ENCODE results near the gene PEX10. TPM values are rescaled to one million over a fixed set of nuclear protein-coding genes. Genes with fewer than 3 reads are reported as not detected.
A peak's percentile ranks its signal among the peaks of the same experiment; 100 is the strongest.

Gene PEX10
- polyA plus RNA-seq, 1 donor from 2014 or later, result 30.1 TPM

GRCh38 chr1:2451741-2452140, 39.4 kb upstream of the PEX10 start:
- Histone ChIP-seq H2AFZ (ENCODE audit: low read depth, low read length) (no peak overlapping the region), H3K9ac (ENCODE audit: low read length) (peak overlapping the region; percentile 42)

More at GRCh38 chr1:2451741-2452140, 39.4 kb upstream of the PEX10 start:
- H3K79me2 ChIP-seq (replicated peaks; ENCODE audit: insufficient read depth, low read length), result no peaks in the 10 kb centered on the region
- H3K27ac ChIP-seq (ENCODE audit: low read length), result peak overlapping the region; percentile 37
- H3K27me3 ChIP-seq (ENCODE audit: insufficient read depth, low read depth, low read length), result no peaks in the 10 kb centered on the region
- H4K20me1 ChIP-seq (ENCODE audit: insufficient read depth), result no peaks in the 10 kb centered on the region
- H3K4me2 ChIP-seq (ENCODE audit: low read length), result no peak overlapping the region
- no peaks in the 10 kb centered on the region for H3K36me3 ChIP-seq (ENCODE audit: insufficient read depth, low read length)
- TF ChIP-seq MXI1 (conservative IDR thresholded peaks at IDR 0.05; ENCODE audit: poor library complexity, severe bottlenecking), result no peak
- TF ChIP-seq POLR2AphosphoS5 (IDR thresholded peaks at IDR 0.05), result no peak
- TF ChIP-seq EP300 (conservative IDR thresholded peaks at IDR 0.05; ENCODE audit: poor library complexity, severe bottlenecking), result no peak
- no peak for TF ChIP-seq SMC3 (conservative IDR thresholded peaks at IDR 0.05; ENCODE audit: poor library complexity)
- TF ChIP-seq RAD21 (conservative IDR thresholded peaks at IDR 0.05), result no peak
- TF ChIP-seq CTCF (IDR thresholded peaks at IDR 0.05; ENCODE audit: poor library complexity, severe bottlenecking), result no peak
- TF ChIP-seq EZH2 (IDR thresholded peaks at IDR 0.05; ENCODE audit: borderline replicate concordance, insufficient read depth, low read length, poor library complexity, severe bottlenecking), result no peak
- no peak for TF ChIP-seq TAF1 (IDR thresholded peaks at IDR 0.05; ENCODE audit: low read depth)
- no peak for TF ChIP-seq REST (IDR thresholded peaks at IDR 0.05; ENCODE audit: borderline replicate concordance)
- no peaks in the 10 kb centered on the region for H3F3A ChIP-seq (ENCODE audit: insufficient read depth, low read length, poor library complexity, severe bottlenecking)
- no peak overlapping the region for H3K4me3 ChIP-seq (ENCODE audit: low read length)
- no peaks in the 10 kb centered on the region for H3K9me2 ChIP-seq (ENCODE audit: insufficient read depth, low read length)
- H3K9me3 ChIP-seq (ENCODE audit: low read length), result no peaks in the 10 kb centered on the region

All from neural cell (in vitro differentiated cells).